NCI-H128 (cell line): ENCODE data around the gene KCNF1.

Source experiments
- DNase-seq: peaks from one replicate; lab custom pipeline; 2025; ENCODE audit not compliant: unreplicated experiment; lab: John Stamatoyannopoulos, UW

KCNF1 gene

GRCh38 chr2:10879624-10880585 is 31.8 kb upstream of the KCNF1 start:
- DNase-seq, result no peak

- DNase-seq, result no peak
These were observed 31.0 kb upstream of the KCNF1 start for GRCh38 chr2:10880586-10881321.

- DNase-seq, result no peak
These were observed 29.2 kb upstream of the KCNF1 start for GRCh38 chr2:10882568-10882967.

- no peak for DNase-seq
These were observed 28.7 kb upstream of the KCNF1 start for GRCh38 chr2:10883066-10883465.

GRCh38 chr2:10883801-10884478 is 27.8 kb upstream of the KCNF1 start:
- DNase-seq, result no peak

- no peak for DNase-seq
These were observed 27.2 kb upstream of the KCNF1 start for GRCh38 chr2:10884574-10884975.

- no peak for DNase-seq
These were observed 26.5 kb upstream of the KCNF1 start for GRCh38 chr2:10885094-10885860.

- DNase-seq, result no peak
These were observed 24.3 kb upstream of the KCNF1 start for GRCh38 chr2:10887476-10887875.

GRCh38 chr2:10889651-10890215 is 22.0 kb upstream of the KCNF1 start:
- DNase-seq, result no peak

- DNase-seq, result no peak
These were observed 20.9 kb upstream of the KCNF1 start for GRCh38 chr2:10890706-10891270.

- DNase-seq, result no peak
These were observed 20.3 kb upstream of the KCNF1 start for GRCh38 chr2:10891390-10891789.

- DNase-seq, result no peak
These were observed 19.9 kb upstream of the KCNF1 start for GRCh38 chr2:10891848-10892247.

- DNase-seq, result no peak
These were observed 19.4 kb upstream of the KCNF1 start for GRCh38 chr2:10892316-10892715.

GRCh38 chr2:10892796-10893350 is 18.9 kb upstream of the KCNF1 start:
- DNase-seq, result no peak

- no peak for DNase-seq
These were observed 17.3 kb upstream of the KCNF1 start for GRCh38 chr2:10894264-10894935.

GRCh38 chr2:10895231-10895630 is 16.5 kb upstream of the KCNF1 start:
- no peak for DNase-seq

- DNase-seq, result no peak
These were observed 13.8 kb upstream of the KCNF1 start for GRCh38 chr2:10897956-10898355.

- no peak for DNase-seq
These were observed 11.3 kb upstream of the KCNF1 start for GRCh38 chr2:10900216-10901109.
